ENCODE measurements around the gene ASIC2. TPM values are rescaled to one million over a fixed set of nuclear protein-coding genes. Genes with fewer than 3 reads are reported as not detected.
"Not testable (repeated sequence)": the region's sequence is repeated elsewhere in the genome, so short reads cannot be mapped to it uniquely, and the experiment has no call there.

The ASIC2 gene
- total and polyA plus RNA-seq, 2 donors (not counting 1 experiment from before 2014, with no cell fraction given) = not detected

DNA sequence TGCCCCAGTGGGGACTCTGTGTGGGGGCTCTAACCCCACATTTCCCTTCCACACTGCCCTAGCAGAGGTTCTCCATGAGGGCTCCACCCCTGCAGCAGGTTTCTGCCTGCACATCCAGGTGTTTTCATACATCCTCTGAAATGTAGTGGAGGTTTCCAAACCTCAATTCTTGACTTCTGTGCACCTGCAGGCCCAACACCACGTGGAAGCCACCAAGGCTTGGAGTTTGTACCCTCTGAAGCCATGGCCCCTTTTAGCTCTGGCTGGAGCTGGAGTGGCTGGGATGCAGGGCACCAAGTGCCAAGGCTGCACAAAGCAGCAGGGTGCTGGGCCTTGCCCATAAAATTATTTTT is 305.7 kb downstream of the ASIC2 start:
- H3K4me1 Mint-ChIP-seq; H2AFZ ChIP-seq (ENCODE audit: insufficient read depth, low read depth, low read length, poor library complexity, severe bottlenecking); H3K27me3 Mint-ChIP-seq; H3K4me1 ChIP-seq (ENCODE audit: control insufficient read depth in 2 of 2, insufficient read depth in 2 of 2, low read length in 2 of 2); H3K36me3 ChIP-seq (replicated peaks in 1 of 2; ENCODE audit: control extremely low read depth in 1 of 2, control insufficient read depth in 1 of 2, extremely low read depth in 1 of 2, insufficient read depth in 2 of 2, low read length in 1 of 2); H3K27ac Mint-ChIP-seq; H3K4me2 ChIP-seq (replicated peaks; ENCODE audit: low read depth, low read length, poor library complexity, severe bottlenecking); intact Hi-C loops (cut with micrococcal nuclease); CTCF ChIA-PET; H3K79me2 ChIP-seq (ENCODE audit: control insufficient read depth, insufficient read depth, low read length); ATAC-seq (ENCODE audit: low read depth); H3K9ac ChIP-seq (ENCODE audit: low read length); H3K4me3 Mint-ChIP-seq; H3K27ac ChIP-seq (ENCODE audit: low read length in 2 of 2); H3K4me3 ChIP-seq (ENCODE audit: control extremely low read depth in 1 of 5, extremely low read depth in 1 of 5, insufficient read depth in 1 of 5, low read depth in 2 of 5, low read length in 4 of 5); H3K9me3 Mint-ChIP-seq (ENCODE audit: insufficient read depth); H4K20me1 ChIP-seq (ENCODE audit: control insufficient read depth, insufficient read depth, low read length, poor library complexity, severe bottlenecking); POLR2A ChIA-PET; H3K27me3 ChIP-seq (replicated peaks in 1 of 4; ENCODE audit: control extremely low read depth in 1 of 4, control insufficient read depth in 3 of 4, insufficient read depth in 4 of 4, low read length in 3 of 4); DNase-seq: not testable (repeated sequence)
- peaks cover 1 to 30% (median 14%) of the 10 kb centered on the region in 3 donors for H3K9me3 ChIP-seq (ENCODE audit: control extremely low read depth in 1 of 3, control insufficient read depth in 2 of 3, insufficient read depth in 1 of 3, low read length in 2 of 3)
- 33% methylated on average over 1 of the region's 1 CpG for WGBS (ENCODE audit: insufficient coverage)

DNA sequence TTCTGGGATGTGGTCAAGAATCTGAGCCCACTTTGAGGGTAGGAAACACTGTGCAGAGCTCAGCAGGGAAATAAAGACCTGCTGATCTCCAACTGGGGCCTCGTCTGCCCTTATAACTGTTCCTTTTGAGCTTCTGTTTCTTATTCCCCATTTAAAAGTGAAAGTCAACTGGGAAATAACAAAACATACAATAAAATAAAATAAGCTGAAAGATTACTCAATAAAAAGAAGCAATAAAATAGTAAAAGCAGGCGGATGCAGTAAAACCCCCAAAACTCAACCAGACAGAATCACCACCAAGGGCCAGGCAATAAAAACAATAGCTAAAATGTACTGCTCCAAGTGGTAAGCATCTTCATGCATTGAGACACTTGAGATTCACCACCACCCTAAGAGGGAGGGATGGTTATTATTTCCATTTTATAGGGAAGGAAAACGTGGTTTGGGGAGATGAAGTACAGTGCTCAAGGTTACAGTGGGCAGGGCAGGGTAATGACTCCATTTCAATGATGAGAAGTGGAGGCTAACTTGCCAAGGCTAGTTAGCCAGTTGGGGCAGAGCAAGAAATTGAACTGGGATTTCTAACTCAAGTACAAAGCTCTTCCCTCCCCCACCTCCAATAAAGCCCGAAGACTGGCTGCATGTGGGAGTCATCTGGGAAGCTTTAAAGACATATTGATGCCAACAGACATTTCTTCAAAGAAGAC is 307.9 kb downstream of the ASIC2 start:
- Mint-ChIP-seq H3K4me1 (peaks cover 3% of the 10 kb centered on the region), H3K9me3 (ENCODE audit: insufficient read depth) (peaks cover 5% of the 10 kb centered on the region), H3K4me3 (no peak overlapping the region), H3K27me3 (peaks cover 12% of the 10 kb centered on the region), H3K27ac (no peak overlapping the region)
- Histone ChIP-seq H3K27me3 (replicated peaks in 1 of 4; ENCODE audit: control extremely low read depth in 1 of 4, control insufficient read depth in 3 of 4, insufficient read depth in 4 of 4, low read length in 3 of 4) (peaks cover 0 to 7% (median 0%) of the 10 kb centered on the region in 4 experiments), H3K27ac (ENCODE audit: low read length in 2 of 2) (no peak overlapping the region), H3K36me3 (replicated peaks in 1 of 2; ENCODE audit: control extremely low read depth in 1 of 2, control insufficient read depth in 1 of 2, extremely low read depth in 1 of 2, insufficient read depth in 2 of 2, low read length in 1 of 2) (no peaks in the 10 kb centered on the region), H4K20me1 (ENCODE audit: control insufficient read depth, insufficient read depth, low read length, poor library complexity, severe bottlenecking) (no peaks in the 10 kb centered on the region), H3K4me2 (replicated peaks; ENCODE audit: low read depth, low read length, poor library complexity, severe bottlenecking) (no peak overlapping the region), H2AFZ (ENCODE audit: insufficient read depth, low read depth, low read length, poor library complexity, severe bottlenecking) (no peak overlapping the region), H3K9me3 (ENCODE audit: control extremely low read depth in 1 of 3, control insufficient read depth in 2 of 3, insufficient read depth in 1 of 3, low read length in 2 of 3) (peaks cover 1 to 39% (median 21%) of the 10 kb centered on the region in 3 donors), H3K4me3 (ENCODE audit: control extremely low read depth in 1 of 5, extremely low read depth in 1 of 5, insufficient read depth in 1 of 5, low read depth in 2 of 5, low read length in 4 of 5) (no peak overlapping the region), H3K9ac (ENCODE audit: low read length) (no peak overlapping the region), H3K4me1 (ENCODE audit: control insufficient read depth in 2 of 2, insufficient read depth in 2 of 2, low read length in 2 of 2) (no peaks in the 10 kb centered on the region), H3K79me2 (ENCODE audit: control insufficient read depth, insufficient read depth, low read length) (no peaks in the 10 kb centered on the region)
- DNase-seq (no peak), ATAC-seq (ENCODE audit: low read depth) (no peak)
- ChIA-PET POLR2A (no interaction called here), CTCF (interaction anchor here (0.7 kb wide), 1 partner anchor 12 kb away, joined by 4 read pairs; no protein-coding TSS in a partner anchor)
- no CpG with 5 or more reads among the region's 4 CpGs for WGBS (ENCODE audit: insufficient coverage)
- TF ChIP-seq EZH2 (IDR thresholded peaks at IDR 0.05; ENCODE audit: borderline replicate concordance, insufficient read depth, low read depth, low read length, poor library complexity, severe bottlenecking) (no peak), CTCF (IDR thresholded peaks at IDR 0.05) (no peak)
- intact Hi-C loops (cut with micrococcal nuclease) = no loop called here

DNA sequence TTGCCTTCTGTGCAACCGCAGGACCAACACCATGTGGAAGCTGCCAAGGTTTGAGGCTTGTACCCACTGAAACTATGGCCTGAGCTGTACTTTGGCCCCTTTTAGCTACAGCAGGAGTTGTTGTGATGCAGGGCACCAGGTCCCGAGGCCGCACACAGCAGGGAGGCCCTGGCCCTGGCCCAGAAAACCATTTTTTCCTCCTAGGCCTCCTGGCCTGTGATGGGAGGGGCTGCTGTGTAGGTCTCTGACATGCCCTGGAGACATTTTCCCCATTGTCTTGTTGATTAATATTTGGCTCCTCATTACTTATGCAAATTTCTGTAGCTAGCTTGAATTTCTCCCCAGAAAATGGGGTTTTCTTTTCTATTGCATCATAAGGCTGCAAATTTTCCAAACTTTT is 311.5 kb downstream of the ASIC2 start:
- H3K27ac Mint-ChIP-seq; DNase-seq; H3K4me3 ChIP-seq (ENCODE audit: control extremely low read depth in 1 of 5, extremely low read depth in 1 of 5, insufficient read depth in 1 of 5, low read depth in 2 of 5, low read length in 4 of 5); H4K20me1 ChIP-seq (ENCODE audit: control insufficient read depth, insufficient read depth, low read length, poor library complexity, severe bottlenecking); H2AFZ ChIP-seq (ENCODE audit: insufficient read depth, low read depth, low read length, poor library complexity, severe bottlenecking); H3K27ac ChIP-seq (ENCODE audit: low read length in 2 of 2); POLR2A ChIA-PET; H3K4me1 Mint-ChIP-seq; H3K9me3 Mint-ChIP-seq (ENCODE audit: insufficient read depth); H3K79me2 ChIP-seq (ENCODE audit: control insufficient read depth, insufficient read depth, low read length); H3K4me2 ChIP-seq (replicated peaks; ENCODE audit: low read depth, low read length, poor library complexity, severe bottlenecking); H3K4me3 Mint-ChIP-seq; CTCF ChIA-PET; H3K4me1 ChIP-seq (ENCODE audit: control insufficient read depth in 2 of 2, insufficient read depth in 2 of 2, low read length in 2 of 2); H3K27me3 ChIP-seq (replicated peaks in 1 of 4; ENCODE audit: control extremely low read depth in 1 of 4, control insufficient read depth in 3 of 4, insufficient read depth in 4 of 4, low read length in 3 of 4); H3K36me3 ChIP-seq (replicated peaks in 1 of 2; ENCODE audit: control extremely low read depth in 1 of 2, control insufficient read depth in 1 of 2, extremely low read depth in 1 of 2, insufficient read depth in 2 of 2, low read length in 1 of 2); intact Hi-C loops (cut with micrococcal nuclease); ATAC-seq (ENCODE audit: low read depth); H3K9ac ChIP-seq (ENCODE audit: low read length): not testable (repeated sequence)
- H3K9me3 ChIP-seq (ENCODE audit: control extremely low read depth in 1 of 3, control insufficient read depth in 2 of 3, insufficient read depth in 1 of 3, low read length in 2 of 3) = peaks cover 0 to 21% (median 7%) of the 10 kb centered on the region in 3 donors
- 90% methylated on average over 2 of the region's 3 CpGs for WGBS (ENCODE audit: insufficient coverage)
- peaks cover 16% of the 10 kb centered on the region for H3K27me3 Mint-ChIP-seq
